HepG2 (cell line): ENCODE data around the gene GJB5. TPM values are rescaled to one million over a fixed set of nuclear protein-coding genes. Genes with fewer than 3 reads are reported as not detected.
"Not testable (repeated sequence)": the region's sequence is repeated elsewhere in the genome, so short reads cannot be mapped to it uniquely, and the experiment has no call there.

Experiments
- ATAC-seq: fragments of 200-7000 bp; cut with Tn5 transposase; 3 replicates; pipeline ENCODE4 v1.9.1; 2020; ENCODE audit warnings: mild to moderate bottlenecking, moderate library complexity
- BruUV-seq: library from RNA; stranded (reverse); fragments of 400-500 nt; replicated peaks from 2 replicates; lab custom pipeline; 2021; lab: Mats Ljungman, UMichigan
- CTCF ChIA-PET: fragments of 300-600 bp; formaldehyde crosslinking; extraction: SDS; loops from one replicate; lab custom pipeline; 2021; ENCODE audit warnings: low total read pairs, inconsistent platforms, low intra/inter-chr PET ratio; lab: Yijun Ruan, JAX
- POLR2A ChIA-PET: fragments of 350-600 bp; sonication (Branson Sonifier 250); formaldehyde crosslinking; loops from one replicate; lab custom pipeline; 2020; ENCODE audit warnings: antibody characterized with exemption, inconsistent platforms; lab: Yijun Ruan, JAX
- DNase-seq: peaks from one replicate; pipeline ENCODE4 v3.0.0-alpha.2; 2015; ENCODE audit warnings: low spot score
- FAIRE-seq: peaks from 3 replicates; lab custom pipeline; 2011; peaks lifted over from hg19 to GRCh38; lab: Jason Lieb, UNC
- H2AFZ ChIP-seq: one replicate; pipeline ENCODE4 v1.6.1; 2011; ENCODE audit warnings: low read length, inconsistent platforms
- H3K27ac ChIP-seq: fragments of 300-600 bp; 3 replicates; pipeline ENCODE4 v1.8.0; 2011; ENCODE audit warnings: mixed run types, mild to moderate bottlenecking, mixed read lengths, low read length, inconsistent platforms; ENCODE audit not compliant: insufficient read depth; ENCODE audit errors: extremely low read length
- H3K27me3 ChIP-seq, 2 experiments: fragments of 200-600 bp in 1 of 2; 2 replicates in 1 of 2; 3 replicates in 1 of 2; pipeline versions ENCODE4 v1.6.0 to v1.8.0; 2011; ENCODE audit warnings: low read length in 2 of 2, mild to moderate bottlenecking in 2 of 2, moderate library complexity in 2 of 2, inconsistent platforms in 1 of 2; ENCODE audit not compliant: insufficient read depth in 2 of 2, control insufficient read depth in 1 of 2
- H3K36me3 ChIP-seq, 2 experiments: fragments of 200-600 bp in 1 of 2; replicated peaks in 1 of 2; 2 replicates in 1 of 2; 3 replicates in 1 of 2; pipeline versions ENCODE4 v1.5.1 to v1.8.0; 2011; ENCODE audit warnings: low read length in 2 of 2, inconsistent platforms in 1 of 2; ENCODE audit not compliant: insufficient read depth in 2 of 2, control insufficient read depth in 1 of 2
- H3K4me1 ChIP-seq: 2 replicates; pipeline ENCODE4 v1.5.1; 2012; ENCODE audit warnings: low read length, inconsistent platforms; ENCODE audit not compliant: insufficient read depth
- H3K4me2 ChIP-seq: 2 replicates; pipeline ENCODE4 v1.6.0; 2011; ENCODE audit warnings: low read depth, low read length, inconsistent platforms
- H3K4me3 ChIP-seq, 3 experiments: fragments of 200-600 bp in 1 of 3; sonication (generic), shearing (Covaris generic) in 1 of 3; replicated peaks in 1 of 3; 2 replicates each; pipeline ENCODE4 v1.5.1; 2011 to 2016; ENCODE audit warnings: low read length in 3 of 3, inconsistent platforms in 2 of 3, low read depth in 2 of 3, mild to moderate bottlenecking in 2 of 3, control low read depth in 1 of 3, mixed read lengths in 1 of 3; ENCODE audit not compliant: insufficient read depth in 1 of 3
- H3K79me2 ChIP-seq: one replicate; pipeline ENCODE4 v1.6.1; 2011; ENCODE audit warnings: low read length, inconsistent platforms; ENCODE audit not compliant: insufficient read depth
- H3K9ac ChIP-seq: 2 replicates; pipeline ENCODE4 v1.6.0; 2011; ENCODE audit warnings: mild to moderate bottlenecking, low read depth, low read length, inconsistent platforms; ENCODE audit not compliant: insufficient read depth
- H3K9me3 ChIP-seq: 2 replicates; pipeline ENCODE4 v1.5.1; 2012; ENCODE audit warnings: mild to moderate bottlenecking, low read length
- H4K20me1 ChIP-seq: 2 replicates; pipeline ENCODE4 v1.6.0; 2011; ENCODE audit warnings: inconsistent platforms, mild to moderate bottlenecking, low read length, moderate library complexity; ENCODE audit not compliant: insufficient read depth
- KAT8 ChIP-seq: IDR thresholded peaks from 2 replicates; pipeline ENCODE4 v1.6.1; 2016; ENCODE audit warnings: missing genetic modification reagents, missing compliant biosample characterization
- KDM5B ChIP-seq: sonication (generic); formaldehyde crosslinking; IDR thresholded peaks from 2 replicates; pipeline ENCODE4 v1.4.0; 2020; ENCODE audit warnings: missing genetic modification reagents, mild to moderate bottlenecking, borderline replicate concordance
- TCF7L2 ChIP-seq: IDR thresholded peaks from 2 replicates; pipeline ENCODE4 v1.6.1; 2011; ENCODE audit warnings: mild to moderate bottlenecking, low read depth, low read length, moderate library complexity
- ZKSCAN5 ChIP-seq: sonication (generic); formaldehyde crosslinking; IDR thresholded peaks from 2 replicates; pipeline ENCODE4 v1.5.1; 2020; ENCODE audit warnings: mild to moderate bottlenecking, missing genetic modification reagents
- ZNF296 ChIP-seq: sonication (generic); formaldehyde crosslinking; conservative IDR thresholded peaks from 2 replicates; pipeline ENCODE4 v1.5.0; 2020; ENCODE audit warnings: mild to moderate bottlenecking, missing genetic modification reagents
- ZNF660 ChIP-seq: sonication (generic); formaldehyde crosslinking; IDR thresholded peaks from 2 replicates; pipeline ENCODE4 v1.5.1; 2020; ENCODE audit warnings: mild to moderate bottlenecking, low read depth, missing genetic modification reagents, borderline replicate concordance
- ZNF672 ChIP-seq: sonication (generic); formaldehyde crosslinking; IDR thresholded peaks from 2 replicates; pipeline ENCODE4 v1.8.1; 2022; ENCODE audit warnings: missing genetic modification reagents
- WGBS: methylation state at CpG from one replicate; pipeline ENCODE4 v1.1.6; 2017; ENCODE audit warnings: low lambda C conversion rate; 5-methylcytosine and 5-hydroxymethylcytosine counted together
- in situ Hi-C: cut with HindIII; loops from 2 replicates; pipeline ENCODE4 v1.10.0; 2017; ENCODE audit warnings: low pct_unique_long_range_greater_than_20kb; ENCODE audit not compliant: extremely low pct_ligation_motif_present
- intact Hi-C: fragments of 100-400 bp; cut with micrococcal nuclease; formaldehyde crosslinking; loops from one replicate; pipeline ENCODE4 v1.10.0; 2022; ENCODE audit not compliant: unreplicated experiment
- polyA plus RNA-seq, 8 experiments: library from polyadenylated mRNA; depleted of rRNA in 3 of 8; stranded (reverse) in 7 of 8; unstranded in 1 of 8; fragments of >200 nt; fragmentation: Illumina TruSeq in 4 of 8; extraction: Trizol in 4 of 8; gene quantifications; 2 replicates each; pipeline versions ENCODE4 v1.2.1 to v1.2.3, GENCODE V29; 2011 to 2016; ENCODE audit warnings: low read depth in 4 of 8, missing spikeins in 1 of 8, mixed read lengths in 1 of 8; ENCODE audit not compliant: insufficient read depth in 1 of 8
- total RNA-seq, 5 experiments: library from RNA; depleted of rRNA; stranded (reverse); fragments of >200 nt; fragmentation: Illumina TruSeq; extraction: Trizol; gene quantifications; 2 replicates each; pipeline ENCODE4 v1.2.3, GENCODE V29; 2016; ENCODE audit warnings: low read depth in 1 of 5

The GJB5 gene
- total and polyA plus RNA-seq, 2 of the 13 experiments (the other 11 are each of a cell fraction or from before 2014, with no cell fraction given): not detected

DNA sequence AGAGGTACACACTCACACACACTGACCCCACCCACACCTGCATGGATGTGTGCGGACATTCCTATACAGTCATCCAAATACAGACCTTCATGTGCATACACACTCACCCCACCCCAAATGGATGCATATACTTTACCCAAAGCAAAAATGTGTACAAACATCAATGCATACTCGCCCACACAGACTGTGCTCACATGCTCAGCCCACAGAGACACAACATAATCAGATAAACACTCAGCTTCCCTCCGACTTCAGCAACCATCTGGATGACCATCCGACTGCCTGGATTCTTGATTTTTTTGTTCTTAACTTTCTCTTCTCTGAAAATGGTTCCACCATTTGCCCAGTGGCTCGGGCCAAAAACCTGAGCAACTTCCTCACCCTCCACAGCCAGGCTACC, 24.4 kb upstream of the GJB5 start:
- Histone ChIP-seq H3K9ac (no peak overlapping the region), H3K27me3 (peaks cover 2 to 5% of the 10 kb centered on the region in 2 experiments; a peak in 4 of 5 replicates), H3K9me3 (no peaks in the 10 kb centered on the region), H3K4me2 (no peak overlapping the region), H4K20me1 (no peaks in the 10 kb centered on the region), H3K36me3 (no peaks in the 10 kb centered on the region), H2AFZ (no peak overlapping the region), H3K79me2 (no peaks in the 10 kb centered on the region), H3K4me1 (no peaks in the 10 kb centered on the region), H3K4me3 (no peak overlapping the region), H3K27ac (no peak overlapping the region)
- POLR2A ChIA-PET: no interaction called here
- no TSS peak for BruUV-seq
- intact Hi-C loops (no loop called here), in situ Hi-C loops (no loop called here)
- no peak for FAIRE-seq
- ATAC-seq: no peak
- CTCF ChIA-PET: no interaction called here
- 36% methylated on average over 5 of the region's 5 CpGs for WGBS
- TF ChIP-seq KDM5B (CRISPR knock-in tag) (no peak), ZNF672 (CRISPR knock-in tag) (no peak), ZKSCAN5 (CRISPR knock-in tag) (no peak), ZNF296 (CRISPR knock-in tag) (no peak), TCF7L2 (no peak), KAT8 (no peak), ZNF660 (CRISPR knock-in tag) (no peak)
- DNase-seq: no peak

DNA sequence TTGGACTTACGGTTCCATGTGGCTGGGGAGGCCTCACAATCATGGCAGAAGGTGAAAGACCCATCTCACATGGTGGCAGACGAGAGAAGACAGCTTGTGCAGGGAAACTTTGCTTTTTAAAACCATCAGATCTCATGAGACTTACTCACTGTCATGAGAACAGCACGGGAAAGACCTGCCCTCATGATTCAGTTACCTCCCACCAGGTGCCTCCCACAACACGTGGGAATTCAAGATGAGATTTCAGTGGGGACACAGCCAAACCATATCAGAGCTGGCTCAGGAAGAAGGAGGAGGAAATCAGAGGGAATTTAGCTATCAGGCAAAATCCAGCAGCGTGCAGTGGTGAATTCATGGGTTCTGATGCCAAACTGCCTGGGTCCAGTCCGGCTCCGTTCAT, 22.0 kb upstream of the GJB5 start:
- 2% methylated on average over 7 of the region's 7 CpGs for WGBS
- DNase-seq, H4K20me1 ChIP-seq, POLR2A ChIA-PET, BruUV-seq, H2AFZ ChIP-seq, H3K9me3 ChIP-seq, H3K4me1 ChIP-seq, intact Hi-C loops, H3K27ac ChIP-seq, H3K9ac ChIP-seq, CTCF ChIA-PET, H3K36me3 ChIP-seq, H3K4me3 ChIP-seq, FAIRE-seq, in situ Hi-C loops, H3K79me2 ChIP-seq, H3K4me2 ChIP-seq, ATAC-seq: not testable (repeated sequence)
- peaks cover 4 to 13% of the 10 kb centered on the region in 2 experiments; a peak in 4 of 5 replicates for H3K27me3 ChIP-seq
